Vagina (tissue), 2 donors: ENCODE results near the gene CHMP6. TPM values are rescaled to one million over a fixed set of nuclear protein-coding genes. Genes with fewer than 3 reads are reported as not detected.

Experiments
- DNase-seq, 2 donors: peaks; one replicate each; pipeline ENCODE4 v3.0.0-alpha.2; 2017; ENCODE audit errors: extremely low spot score in 2 of 2
- H3K27ac ChIP-seq: fragments of 200-600 bp; sonication (generic); one replicate; pipeline ENCODE4 v1.5.1; 2019
- H3K27me3 ChIP-seq: fragments of 200-600 bp; sonication (generic); one replicate; pipeline ENCODE4 v1.5.1; 2019
- H3K36me3 ChIP-seq, 2 donors: fragments of 200-600 bp; sonication (generic); one replicate each; pipeline ENCODE4 v1.5.1; 2017 to 2019
- H3K4me1 ChIP-seq: fragments of 200-600 bp; sonication (generic); one replicate; pipeline ENCODE4 v1.5.1; 2019
- H3K4me3 ChIP-seq, 2 donors: fragments of 200-600 bp; sonication (generic); 1 replicate in 1 of 2; 2 replicates in 1 of 2; pipeline ENCODE4 v1.5.1; 2016 to 2019
- H3K9me3 ChIP-seq: fragments of 200-600 bp; sonication (generic); one replicate; pipeline ENCODE4 v1.5.1; 2019
- CTCF ChIP-seq, 3 experiments: fragments of 450-650 bp in 2 of 3; fragments of 200-600 bp in 1 of 3; sonication (generic) in 1 of 3; IDR thresholded peaks; one replicate each; pipeline ENCODE4 v1.5.1; 2017 to 2019; ENCODE audit warnings: antibody characterized with exemption in 3 of 3, mild to moderate bottlenecking in 2 of 3, moderate library complexity in 2 of 3
- POLR2A ChIP-seq, 2 donors: fragments of 450-650 bp; IDR thresholded peaks; one replicate each; pipeline ENCODE4 v1.6.1; 2017; ENCODE audit warnings: antibody characterized with exemption in 2 of 2, mild to moderate bottlenecking in 2 of 2, moderate library complexity in 2 of 2
- POLR2AphosphoS5 ChIP-seq, 2 donors: sonication (generic); formaldehyde crosslinking; IDR thresholded peaks; one replicate each; pipeline ENCODE4 v1.9.0; 2017; ENCODE audit warnings: antibody characterized with exemption in 2 of 2, mild to moderate bottlenecking in 2 of 2, low read depth in 1 of 2; ENCODE audit not compliant: insufficient read depth in 1 of 2
- intact Hi-C: fragments of 100-400 bp; cut with DNase I; formaldehyde crosslinking; loops from one replicate; pipeline ENCODE4 v1.15.1; 2023
- total RNA-seq: library from RNA; depleted of rRNA; stranded (reverse); fragments of >200 nt; gene quantifications from one replicate; pipeline ENCODE4 v1.2.3, GENCODE V29; 2016

The CHMP6 gene
- total RNA-seq, 1 donor from 2014 or later = 31.7 TPM

GRCh38 chr17:81009136-81009535, 17.5 kb downstream of the CHMP6 start:
- intact Hi-C loops = loop anchor here (10.0 kb wide), 1 partner anchor 186 kb away; no protein-coding TSS in a partner anchor

GRCh38 chr17:81010935-81011334, 19.3 kb downstream of the CHMP6 start:
- H3K4me3 ChIP-seq = no peak overlapping the region
- no peak for TF ChIP-seq POLR2AphosphoS5 (IDR thresholded peaks at IDR 0.05; ENCODE audit: insufficient read depth in 1 of 2, low read depth in 1 of 2)
- TF ChIP-seq CTCF (IDR thresholded peaks at IDR 0.05) = no peak
- no peak for TF ChIP-seq POLR2A (IDR thresholded peaks at IDR 0.05)
- intact Hi-C loops = no loop called here
- H3K27ac ChIP-seq = no peak overlapping the region
- H3K9me3 ChIP-seq = no peaks in the 10 kb centered on the region
- H3K36me3 ChIP-seq = no peaks in the 10 kb centered on the region
- no peaks in the 10 kb centered on the region for H3K4me1 ChIP-seq
- no peaks in the 10 kb centered on the region for H3K27me3 ChIP-seq
- no peak for DNase-seq

More at GRCh38 chr17:81009136-81009535, 17.5 kb downstream of the CHMP6 start:
- no peaks in the 10 kb centered on the region for H3K9me3 ChIP-seq
- peaks cover 7% of the 10 kb centered on the region for H3K4me1 ChIP-seq
- H3K27me3 ChIP-seq = no peaks in the 10 kb centered on the region
- H3K27ac ChIP-seq = no peak overlapping the region
- H3K36me3 ChIP-seq = no peaks in the 10 kb centered on the region
- TF ChIP-seq POLR2AphosphoS5 (IDR thresholded peaks at IDR 0.05; ENCODE audit: insufficient read depth in 1 of 2, low read depth in 1 of 2) (no peak), POLR2A (IDR thresholded peaks at IDR 0.05) (no peak), CTCF (IDR thresholded peaks at IDR 0.05) (no peak)
- DNase-seq = no peak
- H3K4me3 ChIP-seq = no peak overlapping the region

DNA sequence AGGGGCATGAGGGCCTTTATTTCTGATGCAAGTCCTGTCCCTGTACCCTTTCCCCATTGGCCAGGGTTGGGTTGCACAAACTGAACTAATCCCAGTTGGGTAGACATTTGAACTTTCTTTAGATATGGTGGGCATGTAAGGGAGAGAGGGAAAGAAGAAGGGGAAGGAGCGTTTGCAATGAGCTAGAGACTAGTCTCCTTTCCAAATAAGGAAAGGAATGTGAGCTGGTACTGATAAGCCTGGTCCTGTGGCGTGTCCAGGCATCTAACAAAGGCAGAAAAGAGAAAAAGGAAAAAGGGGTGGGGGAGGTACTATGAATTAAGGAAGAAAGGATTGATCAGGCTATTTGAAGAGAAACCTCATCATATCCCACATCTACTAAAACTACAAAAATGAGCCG, 20.3 kb downstream of the CHMP6 start:
- Histone ChIP-seq H3K27me3 (no peaks in the 10 kb centered on the region), H3K4me3 (no peak overlapping the region), H3K9me3 (no peaks in the 10 kb centered on the region), H3K27ac (no peak overlapping the region), H3K36me3 (no peaks in the 10 kb centered on the region), H3K4me1 (no peaks in the 10 kb centered on the region)
- no peak for TF ChIP-seq POLR2AphosphoS5 (IDR thresholded peaks at IDR 0.05; ENCODE audit: insufficient read depth in 1 of 2, low read depth in 1 of 2)
- TF ChIP-seq CTCF (IDR thresholded peaks at IDR 0.05) = no peak
- TF ChIP-seq POLR2A (IDR thresholded peaks at IDR 0.05) = no peak
- intact Hi-C loops = no loop called here
- DNase-seq = no peak

- Histone ChIP-seq H3K27ac (no peak overlapping the region), H3K4me1 (peaks cover 7% of the 10 kb centered on the region), H3K4me3 (no peak overlapping the region), H3K36me3 (no peaks in the 10 kb centered on the region), H3K27me3 (no peaks in the 10 kb centered on the region), H3K9me3 (no peaks in the 10 kb centered on the region)
- TF ChIP-seq POLR2AphosphoS5 (IDR thresholded peaks at IDR 0.05; ENCODE audit: insufficient read depth in 1 of 2, low read depth in 1 of 2) (no peak), CTCF (IDR thresholded peaks at IDR 0.05) (no peak), POLR2A (IDR thresholded peaks at IDR 0.05) (no peak)
- intact Hi-C loops = no loop called here
- no peak for DNase-seq
Measured at GRCh38 chr17:81012574-81013447, 21.2 kb downstream of the CHMP6 start.

GRCh38 chr17:81013642-81014041, 22.0 kb downstream of the CHMP6 start:
- Histone ChIP-seq H3K27ac (no peak overlapping the region), H3K9me3 (no peaks in the 10 kb centered on the region), H3K4me1 (peaks cover 15% of the 10 kb centered on the region), H3K36me3 (no peaks in the 10 kb centered on the region), H3K4me3 (no peak overlapping the region), H3K27me3 (no peaks in the 10 kb centered on the region)
- no peak for DNase-seq
- TF ChIP-seq POLR2AphosphoS5 (IDR thresholded peaks at IDR 0.05; ENCODE audit: insufficient read depth in 1 of 2, low read depth in 1 of 2) = no peak
- TF ChIP-seq POLR2A (IDR thresholded peaks at IDR 0.05) = no peak
- TF ChIP-seq CTCF (IDR thresholded peaks at IDR 0.05) = no peak
- intact Hi-C loops = no loop called here
